ENCODE results near the gene TUFT1.
A peak's percentile ranks its signal among the peaks of the same experiment; 100 is the strongest.

TUFT1 gene

DNA sequence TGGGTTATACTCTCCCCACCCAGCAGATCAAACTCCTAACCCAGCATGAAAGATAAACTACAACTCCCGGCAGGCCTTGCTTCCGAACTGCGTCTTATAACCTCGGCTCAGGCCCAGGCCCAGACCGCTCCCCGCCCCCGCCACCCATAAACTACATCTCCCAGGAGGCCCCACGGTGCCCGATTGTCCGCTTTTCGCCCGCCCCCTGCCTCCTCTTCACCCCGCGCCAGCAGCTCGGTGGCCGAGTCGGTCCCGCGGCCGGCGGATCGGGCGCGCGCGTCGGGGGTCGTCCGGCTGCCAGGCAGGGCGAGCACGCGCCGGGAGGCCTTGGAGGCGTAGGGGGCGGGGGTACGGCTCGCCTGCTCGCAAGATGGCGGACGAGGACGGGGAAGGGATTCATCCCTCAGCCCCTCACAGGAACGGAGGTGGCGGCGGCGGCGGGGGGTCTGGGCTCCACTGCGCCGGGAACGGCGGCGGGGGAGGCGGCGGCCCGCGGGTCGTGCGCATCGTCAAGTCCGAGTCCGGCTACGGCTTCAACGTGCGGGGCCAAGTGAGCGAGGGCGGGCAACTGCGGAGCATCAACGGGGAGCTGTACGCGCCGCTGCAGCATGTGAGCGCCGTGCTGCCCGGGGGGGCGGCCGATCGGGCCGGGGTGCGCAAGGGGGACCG, 71.9 kb downstream of the TUFT1 start, which contains the start of gene SNX27 (continued):
- TF ChIP-seq, protein P1, sequence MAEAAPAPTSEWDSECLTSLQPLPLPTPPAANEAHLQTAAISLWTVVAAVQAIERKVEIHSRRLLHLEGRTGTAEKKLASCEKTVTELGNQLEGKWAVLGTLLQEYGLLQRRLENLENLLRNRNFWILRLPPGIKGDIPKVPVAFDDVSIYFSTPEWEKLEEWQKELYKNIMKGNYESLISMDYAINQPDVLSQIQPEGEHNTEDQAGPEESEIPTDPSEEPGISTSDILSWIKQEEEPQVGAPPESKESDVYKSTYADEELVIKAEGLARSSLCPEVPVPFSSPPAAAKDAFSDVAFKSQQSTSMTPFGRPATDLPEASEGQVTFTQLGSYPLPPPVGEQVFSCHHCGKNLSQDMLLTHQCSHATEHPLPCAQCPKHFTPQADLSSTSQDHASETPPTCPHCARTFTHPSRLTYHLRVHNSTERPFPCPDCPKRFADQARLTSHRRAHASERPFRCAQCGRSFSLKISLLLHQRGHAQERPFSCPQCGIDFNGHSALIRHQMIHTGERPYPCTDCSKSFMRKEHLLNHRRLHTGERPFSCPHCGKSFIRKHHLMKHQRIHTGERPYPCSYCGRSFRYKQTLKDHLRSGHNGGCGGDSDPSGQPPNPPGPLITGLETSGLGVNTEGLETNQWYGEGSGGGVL (tag by site-specific recombination; IDR thresholded peaks at IDR 0.05), result no peak; the same call in 1 of the 2 replicates
- no peak for TF ChIP-seq ZNF324 (tag by site-specific recombination; IDR thresholded peaks at IDR 0.05)
- no peak for TF ChIP-seq ZNF785 (tag by site-specific recombination; IDR thresholded peaks at IDR 0.05)
- TF ChIP-seq ZNF768 (tag by site-specific recombination; IDR thresholded peaks at IDR 0.05), result no peak
- TF ChIP-seq ZNF660 (tag by site-specific recombination; IDR thresholded peaks at IDR 0.05), result peak; percentile 91
- TF ChIP-seq, protein P2, sequence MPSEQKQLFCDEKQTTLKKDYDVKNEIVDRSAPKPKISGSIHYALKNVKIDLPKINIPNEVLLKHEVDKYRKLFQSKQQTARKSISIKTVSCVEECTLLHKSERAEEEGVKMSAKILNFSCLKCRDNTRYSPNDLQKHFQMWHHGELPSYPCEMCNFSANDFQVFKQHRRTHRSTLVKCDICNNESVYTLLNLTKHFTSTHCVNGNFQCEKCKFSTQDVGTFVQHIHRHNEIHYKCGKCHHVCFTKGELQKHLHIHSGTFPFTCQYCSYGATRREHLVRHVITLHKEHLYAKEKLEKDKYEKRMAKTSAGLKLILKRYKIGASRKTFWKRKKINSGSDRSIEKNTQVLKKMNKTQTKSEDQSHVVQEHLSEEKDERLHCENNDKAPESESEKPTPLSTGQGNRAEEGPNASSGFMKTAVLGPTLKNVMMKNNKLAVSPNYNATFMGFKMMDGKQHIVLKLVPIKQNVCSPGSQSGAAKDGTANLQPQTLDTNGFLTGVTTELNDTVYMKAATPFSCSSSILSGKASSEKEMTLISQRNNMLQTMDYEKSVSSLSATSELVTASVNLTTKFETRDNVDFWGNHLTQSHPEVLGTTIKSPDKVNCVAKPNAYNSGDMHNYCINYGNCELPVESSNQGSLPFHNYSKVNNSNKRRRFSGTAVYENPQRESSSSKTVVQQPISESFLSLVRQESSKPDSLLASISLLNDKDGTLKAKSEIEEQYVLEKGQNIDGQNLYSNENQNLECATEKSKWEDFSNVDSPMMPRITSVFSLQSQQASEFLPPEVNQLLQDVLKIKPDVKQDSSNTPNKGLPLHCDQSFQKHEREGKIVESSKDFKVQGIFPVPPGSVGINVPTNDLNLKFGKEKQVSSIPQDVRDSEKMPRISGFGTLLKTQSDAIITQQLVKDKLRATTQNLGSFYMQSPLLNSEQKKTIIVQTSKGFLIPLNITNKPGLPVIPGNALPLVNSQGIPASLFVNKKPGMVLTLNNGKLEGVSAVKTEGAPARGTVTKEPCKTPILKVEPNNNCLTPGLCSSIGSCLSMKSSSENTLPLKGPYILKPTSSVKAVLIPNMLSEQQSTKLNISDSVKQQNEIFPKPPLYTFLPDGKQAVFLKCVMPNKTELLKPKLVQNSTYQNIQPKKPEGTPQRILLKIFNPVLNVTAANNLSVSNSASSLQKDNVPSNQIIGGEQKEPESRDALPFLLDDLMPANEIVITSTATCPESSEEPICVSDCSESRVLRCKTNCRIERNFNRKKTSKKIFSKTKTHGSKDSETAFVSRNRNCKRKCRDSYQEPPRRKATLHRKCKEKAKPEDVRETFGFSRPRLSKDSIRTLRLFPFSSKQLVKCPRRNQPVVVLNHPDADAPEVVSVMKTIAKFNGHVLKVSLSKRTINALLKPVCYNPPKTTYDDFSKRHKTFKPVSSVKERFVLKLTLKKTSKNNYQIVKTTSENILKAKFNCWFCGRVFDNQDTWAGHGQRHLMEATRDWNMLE (tag by site-specific recombination; conservative IDR thresholded peaks at IDR 0.05; ENCODE audit: low read depth), result no peak
- TF ChIP-seq ZNF48 (tag by site-specific recombination; IDR thresholded peaks at IDR 0.05), result no peak
- TF ChIP-seq ZNF433 (tag by site-specific recombination; IDR thresholded peaks at IDR 0.05; ENCODE audit: low read depth), result no peak
- TF ChIP-seq ZNF529 (tag by site-specific recombination; IDR thresholded peaks at IDR 0.05; ENCODE audit: insufficient replicate concordance), result no peak
- no peak for TF ChIP-seq ZSCAN23 (tag by site-specific recombination; IDR thresholded peaks at IDR 0.05)
- TF ChIP-seq, protein P3, sequence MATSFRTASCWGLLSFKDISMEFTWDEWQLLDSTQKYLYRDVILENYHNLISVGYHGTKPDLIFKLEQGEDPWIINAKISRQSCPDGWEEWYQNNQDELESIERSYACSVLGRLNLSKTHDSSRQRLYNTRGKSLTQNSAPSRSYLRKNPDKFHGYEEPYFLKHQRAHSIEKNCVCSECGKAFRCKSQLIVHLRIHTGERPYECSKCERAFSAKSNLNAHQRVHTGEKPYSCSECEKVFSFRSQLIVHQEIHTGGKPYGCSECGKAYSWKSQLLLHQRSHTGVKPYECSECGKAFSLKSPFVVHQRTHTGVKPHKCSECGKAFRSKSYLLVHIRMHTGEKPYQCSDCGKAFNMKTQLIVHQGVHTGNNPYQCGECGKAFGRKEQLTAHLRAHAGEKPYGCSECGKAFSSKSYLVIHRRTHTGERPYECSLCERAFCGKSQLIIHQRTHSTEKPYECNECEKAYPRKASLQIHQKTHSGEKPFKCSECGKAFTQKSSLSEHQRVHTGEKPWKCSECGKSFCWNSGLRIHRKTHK (tag by site-specific recombination; IDR thresholded peaks at IDR 0.05), result no peak
- no peak for TF ChIP-seq ZNF843 (tag by site-specific recombination; IDR thresholded peaks at IDR 0.05)
- no peak for TF ChIP-seq ZNF132 (tag by site-specific recombination; IDR thresholded peaks at IDR 0.05; ENCODE audit: borderline replicate concordance)
- TF ChIP-seq, protein P4, sequence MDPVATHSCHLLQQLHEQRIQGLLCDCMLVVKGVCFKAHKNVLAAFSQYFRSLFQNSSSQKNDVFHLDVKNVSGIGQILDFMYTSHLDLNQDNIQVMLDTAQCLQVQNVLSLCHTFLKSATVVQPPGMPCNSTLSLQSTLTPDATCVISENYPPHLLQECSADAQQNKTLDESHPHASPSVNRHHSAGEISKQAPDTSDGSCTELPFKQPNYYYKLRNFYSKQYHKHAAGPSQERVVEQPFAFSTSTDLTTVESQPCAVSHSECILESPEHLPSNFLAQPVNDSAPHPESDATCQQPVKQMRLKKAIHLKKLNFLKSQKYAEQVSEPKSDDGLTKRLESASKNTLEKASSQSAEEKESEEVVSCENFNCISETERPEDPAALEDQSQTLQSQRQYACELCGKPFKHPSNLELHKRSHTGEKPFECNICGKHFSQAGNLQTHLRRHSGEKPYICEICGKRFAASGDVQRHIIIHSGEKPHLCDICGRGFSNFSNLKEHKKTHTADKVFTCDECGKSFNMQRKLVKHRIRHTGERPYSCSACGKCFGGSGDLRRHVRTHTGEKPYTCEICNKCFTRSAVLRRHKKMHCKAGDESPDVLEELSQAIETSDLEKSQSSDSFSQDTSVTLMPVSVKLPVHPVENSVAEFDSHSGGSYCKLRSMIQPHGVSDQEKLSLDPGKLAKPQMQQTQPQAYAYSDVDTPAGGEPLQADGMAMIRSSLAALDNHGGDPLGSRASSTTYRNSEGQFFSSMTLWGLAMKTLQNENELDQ (tag by site-specific recombination; IDR thresholded peaks at IDR 0.05; ENCODE audit: low read depth), result no peak
- TF ChIP-seq ZNF621 (tag by site-specific recombination; IDR thresholded peaks at IDR 0.05), result no peak
- TF ChIP-seq ZNF221 (tag by site-specific recombination; IDR thresholded peaks at IDR 0.05; ENCODE audit: borderline replicate concordance), result no peak
- TF ChIP-seq ZNF335 (tag by site-specific recombination; conservative IDR thresholded peaks at IDR 0.05), result peak; percentile 88
- TF ChIP-seq, protein P5, sequence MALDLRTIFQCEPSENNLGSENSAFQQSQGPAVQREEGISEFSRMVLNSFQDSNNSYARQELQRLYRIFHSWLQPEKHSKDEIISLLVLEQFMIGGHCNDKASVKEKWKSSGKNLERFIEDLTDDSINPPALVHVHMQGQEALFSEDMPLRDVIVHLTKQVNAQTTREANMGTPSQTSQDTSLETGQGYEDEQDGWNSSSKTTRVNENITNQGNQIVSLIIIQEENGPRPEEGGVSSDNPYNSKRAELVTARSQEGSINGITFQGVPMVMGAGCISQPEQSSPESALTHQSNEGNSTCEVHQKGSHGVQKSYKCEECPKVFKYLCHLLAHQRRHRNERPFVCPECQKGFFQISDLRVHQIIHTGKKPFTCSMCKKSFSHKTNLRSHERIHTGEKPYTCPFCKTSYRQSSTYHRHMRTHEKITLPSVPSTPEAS (tag by site-specific recombination; IDR thresholded peaks at IDR 0.05), result no peak
- no peak for TF ChIP-seq ZFP3 (tag by site-specific recombination; IDR thresholded peaks at IDR 0.05; ENCODE audit: low read depth)
- TF ChIP-seq, protein P6, sequence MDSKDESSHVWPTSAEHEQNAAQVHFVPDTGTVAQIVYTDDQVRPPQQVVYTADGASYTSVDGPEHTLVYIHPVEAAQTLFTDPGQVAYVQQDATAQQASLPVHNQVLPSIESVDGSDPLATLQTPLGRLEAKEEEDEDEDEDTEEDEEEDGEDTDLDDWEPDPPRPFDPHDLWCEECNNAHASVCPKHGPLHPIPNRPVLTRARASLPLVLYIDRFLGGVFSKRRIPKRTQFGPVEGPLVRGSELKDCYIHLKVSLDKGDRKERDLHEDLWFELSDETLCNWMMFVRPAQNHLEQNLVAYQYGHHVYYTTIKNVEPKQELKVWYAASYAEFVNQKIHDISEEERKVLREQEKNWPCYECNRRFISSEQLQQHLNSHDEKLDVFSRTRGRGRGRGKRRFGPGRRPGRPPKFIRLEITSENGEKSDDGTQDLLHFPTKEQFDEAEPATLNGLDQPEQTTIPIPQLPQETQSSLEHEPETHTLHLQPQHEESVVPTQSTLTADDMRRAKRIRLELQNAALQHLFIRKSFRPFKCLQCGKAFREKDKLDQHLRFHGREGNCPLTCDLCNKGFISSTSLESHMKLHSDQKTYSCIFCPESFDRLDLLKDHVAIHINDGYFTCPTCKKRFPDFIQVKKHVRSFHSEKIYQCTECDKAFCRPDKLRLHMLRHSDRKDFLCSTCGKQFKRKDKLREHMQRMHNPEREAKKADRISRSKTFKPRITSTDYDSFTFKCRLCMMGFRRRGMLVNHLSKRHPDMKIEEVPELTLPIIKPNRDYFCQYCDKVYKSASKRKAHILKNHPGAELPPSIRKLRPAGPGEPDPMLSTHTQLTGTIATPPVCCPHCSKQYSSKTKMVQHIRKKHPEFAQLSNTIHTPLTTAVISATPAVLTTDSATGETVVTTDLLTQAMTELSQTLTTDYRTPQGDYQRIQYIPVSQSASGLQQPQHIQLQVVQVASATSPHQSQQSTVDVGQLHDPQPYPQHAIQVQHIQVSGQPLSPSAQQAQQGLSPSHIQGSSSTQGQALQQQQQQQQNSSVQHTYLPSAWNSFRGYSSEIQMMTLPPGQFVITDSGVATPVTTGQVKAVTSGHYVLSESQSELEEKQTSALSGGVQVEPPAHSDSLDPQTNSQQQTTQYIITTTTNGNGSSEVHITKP (tag by site-specific recombination; IDR thresholded peaks at IDR 0.05), result peak; percentile 90
- TF ChIP-seq, protein P7, sequence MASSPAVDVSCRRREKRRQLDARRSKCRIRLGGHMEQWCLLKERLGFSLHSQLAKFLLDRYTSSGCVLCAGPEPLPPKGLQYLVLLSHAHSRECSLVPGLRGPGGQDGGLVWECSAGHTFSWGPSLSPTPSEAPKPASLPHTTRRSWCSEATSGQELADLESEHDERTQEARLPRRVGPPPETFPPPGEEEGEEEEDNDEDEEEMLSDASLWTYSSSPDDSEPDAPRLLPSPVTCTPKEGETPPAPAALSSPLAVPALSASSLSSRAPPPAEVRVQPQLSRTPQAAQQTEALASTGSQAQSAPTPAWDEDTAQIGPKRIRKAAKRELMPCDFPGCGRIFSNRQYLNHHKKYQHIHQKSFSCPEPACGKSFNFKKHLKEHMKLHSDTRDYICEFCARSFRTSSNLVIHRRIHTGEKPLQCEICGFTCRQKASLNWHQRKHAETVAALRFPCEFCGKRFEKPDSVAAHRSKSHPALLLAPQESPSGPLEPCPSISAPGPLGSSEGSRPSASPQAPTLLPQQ (tag by site-specific recombination; IDR thresholded peaks at IDR 0.05), result peak; percentile 44
- peak; percentile 33; the same call in 1 of the 2 replicates for TF ChIP-seq ZNF629 (tag by site-specific recombination; IDR thresholded peaks at IDR 0.05)
